ENCODE measurements around the gene TRHDE.

- TF ChIP-seq, protein P1, sequence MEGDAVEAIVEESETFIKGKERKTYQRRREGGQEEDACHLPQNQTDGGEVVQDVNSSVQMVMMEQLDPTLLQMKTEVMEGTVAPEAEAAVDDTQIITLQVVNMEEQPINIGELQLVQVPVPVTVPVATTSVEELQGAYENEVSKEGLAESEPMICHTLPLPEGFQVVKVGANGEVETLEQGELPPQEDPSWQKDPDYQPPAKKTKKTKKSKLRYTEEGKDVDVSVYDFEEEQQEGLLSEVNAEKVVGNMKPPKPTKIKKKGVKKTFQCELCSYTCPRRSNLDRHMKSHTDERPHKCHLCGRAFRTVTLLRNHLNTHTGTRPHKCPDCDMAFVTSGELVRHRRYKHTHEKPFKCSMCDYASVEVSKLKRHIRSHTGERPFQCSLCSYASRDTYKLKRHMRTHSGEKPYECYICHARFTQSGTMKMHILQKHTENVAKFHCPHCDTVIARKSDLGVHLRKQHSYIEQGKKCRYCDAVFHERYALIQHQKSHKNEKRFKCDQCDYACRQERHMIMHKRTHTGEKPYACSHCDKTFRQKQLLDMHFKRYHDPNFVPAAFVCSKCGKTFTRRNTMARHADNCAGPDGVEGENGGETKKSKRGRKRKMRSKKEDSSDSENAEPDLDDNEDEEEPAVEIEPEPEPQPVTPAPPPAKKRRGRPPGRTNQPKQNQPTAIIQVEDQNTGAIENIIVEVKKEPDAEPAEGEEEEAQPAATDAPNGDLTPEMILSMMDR (IDR thresholded peaks at IDR 0.05): no peak
- no peak for TF ChIP-seq POLR2A (IDR thresholded peaks at IDR 0.05)
These were observed 96.1 kb downstream of the TRHDE start for GRCh38 chr12:72368298-72368697.

Measured in testis (tissue), 2 donors.